ENCODE data around the gene TICRR. TPM values are rescaled to one million over a fixed set of nuclear protein-coding genes. Genes with fewer than 3 reads are reported as not detected.
A peak's percentile ranks its signal among the peaks of the same experiment; 100 is the strongest.

The TICRR gene
- total RNA-seq, 4 donors from 2014 or later: 0.76 to 1.5 (median 0.99) TPM

GRCh38 chr15:89666858-89667705 lies 91.8 kb downstream of the TICRR start:
- TF ChIP-seq POLR2AphosphoS5 (IDR thresholded peaks at IDR 0.05) (no peak), POLR2A (IDR thresholded peaks at IDR 0.05) (no peak), EP300 (IDR thresholded peaks at IDR 0.05) (no peak), CTCF (IDR thresholded peaks at IDR 0.05) (no peak)
- WGBS: 74% methylated on average over 7 of the region's 13 CpGs
- Histone ChIP-seq H3K27ac (no peak overlapping the region), H3K9me3 (no peaks in the 10 kb centered on the region), H3K27me3 (no peaks in the 10 kb centered on the region), H3K4me1 (peaks cover 25% of the 10 kb centered on the region), H3K4me3 (no peak overlapping the region), H3K36me3 (no peaks in the 10 kb centered on the region)
- peak in 1 of 2 donors; percentile 61 for DNase-seq (ENCODE audit: low spot score in 2 of 2)

DNA sequence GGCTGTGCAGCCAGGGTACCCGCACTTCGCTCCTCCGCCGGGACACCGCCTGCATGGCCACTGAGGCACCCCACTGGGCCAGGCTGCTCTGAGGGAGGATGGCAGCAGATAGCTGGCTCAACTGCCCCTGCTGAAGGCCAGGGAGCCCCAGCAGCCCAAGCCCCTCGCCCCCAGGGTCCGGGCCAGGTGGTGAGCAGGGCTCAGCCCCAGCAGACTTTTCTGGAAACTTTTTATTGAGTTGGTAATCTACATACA lies 92.4 kb downstream of the TICRR start:
- peak in 1 of 2 donors; percentile 57 for DNase-seq (ENCODE audit: low spot score in 2 of 2)

DNA sequence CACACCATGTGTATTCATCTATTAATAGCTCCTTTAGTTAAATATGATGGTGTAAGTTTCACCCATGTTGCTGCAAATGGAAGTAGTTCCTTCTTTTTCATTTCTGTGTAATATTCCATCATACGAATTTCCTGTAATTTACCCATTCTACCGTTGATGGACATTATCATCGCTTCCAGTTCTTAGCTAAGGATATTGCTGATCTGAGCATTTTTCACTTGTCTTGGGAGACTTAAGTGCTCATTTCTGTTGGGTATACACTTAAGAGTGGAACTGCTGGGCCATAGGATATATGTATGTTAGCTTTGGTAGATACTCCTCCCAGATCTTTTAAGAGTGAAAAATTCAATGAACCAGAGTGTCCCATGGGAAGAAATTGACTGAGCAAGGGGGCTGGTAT lies 92.9 kb downstream of the TICRR start:
- no peak for TF ChIP-seq POLR2A (IDR thresholded peaks at IDR 0.05)
- TF ChIP-seq POLR2AphosphoS5 (IDR thresholded peaks at IDR 0.05): no peak
- no peak for TF ChIP-seq CTCF (IDR thresholded peaks at IDR 0.05)
- TF ChIP-seq EP300 (IDR thresholded peaks at IDR 0.05): no peak
- Histone ChIP-seq H3K4me1 (peaks cover 16% of the 10 kb centered on the region), H3K36me3 (no peaks in the 10 kb centered on the region), H3K27ac (no peak overlapping the region), H3K4me3 (no peak overlapping the region), H3K9me3 (no peaks in the 10 kb centered on the region), H3K27me3 (no peaks in the 10 kb centered on the region)
- no peak for DNase-seq (ENCODE audit: low spot score in 2 of 2)
- WGBS: 100% methylated on average over 3 of the region's 3 CpGs

More for the DNA sequence above, 92.4 kb downstream of the TICRR start:
- Histone ChIP-seq H3K27ac (no peak overlapping the region), H3K27me3 (no peaks in the 10 kb centered on the region), H3K36me3 (no peaks in the 10 kb centered on the region), H3K4me3 (no peak overlapping the region), H3K9me3 (no peaks in the 10 kb centered on the region), H3K4me1 (peaks cover 22% of the 10 kb centered on the region)
- TF ChIP-seq POLR2A (IDR thresholded peaks at IDR 0.05) (no peak), POLR2AphosphoS5 (IDR thresholded peaks at IDR 0.05) (no peak)
- 100% methylated on average over 5 of the region's 7 CpGs for WGBS

- Histone ChIP-seq H3K9me3 (no peaks in the 10 kb centered on the region), H3K27ac (no peak overlapping the region), H3K27me3 (no peaks in the 10 kb centered on the region), H3K4me1 (peaks cover 15% of the 10 kb centered on the region), H3K4me3 (no peak overlapping the region), H3K36me3 (no peaks in the 10 kb centered on the region)
- WGBS: 86% methylated on average over 8 of the region's 9 CpGs
- TF ChIP-seq POLR2A (IDR thresholded peaks at IDR 0.05) (no peak), CTCF (IDR thresholded peaks at IDR 0.05) (no peak), POLR2AphosphoS5 (IDR thresholded peaks at IDR 0.05) (no peak), EP300 (IDR thresholded peaks at IDR 0.05) (no peak)
- DNase-seq (ENCODE audit: low spot score in 2 of 2): peak in 1 of 2 donors; percentile 38
Observed at GRCh38 chr15:89669309-89669865, 94.1 kb downstream of the TICRR start.

- no peaks in the 10 kb centered on the region for H3K36me3 ChIP-seq
- WGBS: 95% methylated on average over 12 of the region's 15 CpGs
- H3K4me3 ChIP-seq: no peak overlapping the region
- peak in 1 of 2 donors; percentile 50 for DNase-seq (ENCODE audit: low spot score in 2 of 2)
- H3K27ac ChIP-seq: no peak overlapping the region
- TF ChIP-seq POLR2AphosphoS5 (IDR thresholded peaks at IDR 0.05) (no peak), CTCF (IDR thresholded peaks at IDR 0.05) (no peak), POLR2A (IDR thresholded peaks at IDR 0.05) (no peak), EP300 (IDR thresholded peaks at IDR 0.05) (no peak)
- no peaks in the 10 kb centered on the region for H3K9me3 ChIP-seq
- H3K27me3 ChIP-seq: no peaks in the 10 kb centered on the region
- H3K4me1 ChIP-seq: peaks cover 11% of the 10 kb centered on the region
Observed at GRCh38 chr15:89669941-89670340, 94.7 kb downstream of the TICRR start.

All from suprapubic skin (tissue), 4 donors.